ENCODE results near the gene GNPTG. TPM values are rescaled to one million over a fixed set of nuclear protein-coding genes. Genes with fewer than 3 reads are reported as not detected.

The GNPTG gene
- total RNA-seq, 1 donor from 2014 or later = 49.7 TPM

GRCh38 chr16:1398351-1398750 is 46.6 kb downstream of the GNPTG start:
- no peaks in the 10 kb centered on the region for H3K27me3 Mint-ChIP-seq
- no peak overlapping the region for H3K27ac Mint-ChIP-seq
- H3K36me3 Mint-ChIP-seq (ENCODE audit: insufficient read depth) = peaks cover 8% of the 10 kb centered on the region
- no peak for DNase-seq (ENCODE audit: low spot score, unreplicated experiment)
- TF ChIP-seq, protein P1, sequence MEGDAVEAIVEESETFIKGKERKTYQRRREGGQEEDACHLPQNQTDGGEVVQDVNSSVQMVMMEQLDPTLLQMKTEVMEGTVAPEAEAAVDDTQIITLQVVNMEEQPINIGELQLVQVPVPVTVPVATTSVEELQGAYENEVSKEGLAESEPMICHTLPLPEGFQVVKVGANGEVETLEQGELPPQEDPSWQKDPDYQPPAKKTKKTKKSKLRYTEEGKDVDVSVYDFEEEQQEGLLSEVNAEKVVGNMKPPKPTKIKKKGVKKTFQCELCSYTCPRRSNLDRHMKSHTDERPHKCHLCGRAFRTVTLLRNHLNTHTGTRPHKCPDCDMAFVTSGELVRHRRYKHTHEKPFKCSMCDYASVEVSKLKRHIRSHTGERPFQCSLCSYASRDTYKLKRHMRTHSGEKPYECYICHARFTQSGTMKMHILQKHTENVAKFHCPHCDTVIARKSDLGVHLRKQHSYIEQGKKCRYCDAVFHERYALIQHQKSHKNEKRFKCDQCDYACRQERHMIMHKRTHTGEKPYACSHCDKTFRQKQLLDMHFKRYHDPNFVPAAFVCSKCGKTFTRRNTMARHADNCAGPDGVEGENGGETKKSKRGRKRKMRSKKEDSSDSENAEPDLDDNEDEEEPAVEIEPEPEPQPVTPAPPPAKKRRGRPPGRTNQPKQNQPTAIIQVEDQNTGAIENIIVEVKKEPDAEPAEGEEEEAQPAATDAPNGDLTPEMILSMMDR (IDR thresholded peaks at IDR 0.05; ENCODE audit: unreplicated experiment) = no peak
- H3K9me3 Mint-ChIP-seq (ENCODE audit: low read depth) = no peaks in the 10 kb centered on the region
- H3K4me3 Mint-ChIP-seq (ENCODE audit: low read depth) = no peak overlapping the region
- no peaks in the 10 kb centered on the region for H3K4me1 Mint-ChIP-seq (ENCODE audit: low read depth)

DNA sequence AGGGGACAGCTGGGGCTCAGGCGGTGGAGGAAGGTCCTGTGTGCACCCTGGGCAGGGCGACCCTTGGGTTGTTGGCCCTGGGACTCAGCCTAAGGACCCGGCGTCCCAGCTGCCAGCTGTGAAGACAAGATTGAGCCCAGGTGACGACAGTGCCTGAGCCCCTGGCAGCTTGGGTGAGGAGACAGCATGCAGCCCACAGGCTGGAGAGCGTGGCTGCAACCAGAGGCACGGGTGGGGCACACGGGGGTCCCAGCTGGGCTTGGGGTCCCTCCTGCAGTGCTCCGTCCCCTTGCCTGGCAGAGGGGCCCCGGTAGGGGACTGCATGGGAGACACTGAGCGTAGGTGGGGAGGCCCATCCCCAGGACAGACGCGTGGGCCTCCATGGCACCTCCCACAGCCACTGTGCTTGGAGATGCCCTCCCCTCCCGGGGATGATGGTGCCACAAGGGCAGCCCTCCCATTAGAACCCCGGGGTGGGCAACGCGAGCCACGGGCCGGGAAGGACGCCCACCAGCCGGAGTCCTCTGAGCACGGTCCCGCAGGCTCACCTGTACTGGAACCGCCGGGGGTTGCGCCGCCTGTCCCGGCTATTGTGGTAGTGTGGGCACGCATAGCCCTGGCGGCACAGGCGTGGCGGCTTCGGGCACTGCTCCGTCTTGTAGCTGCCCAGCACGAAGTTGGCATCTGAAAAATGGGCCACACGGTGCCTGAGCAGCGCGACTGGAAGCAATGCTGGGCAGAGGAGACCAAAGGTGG is 47.3 kb downstream of the GNPTG start:
- TF ChIP-seq, protein P1 (IDR thresholded peaks at IDR 0.05; ENCODE audit: unreplicated experiment) = no peak
- Mint-ChIP-seq H3K4me3 (ENCODE audit: low read depth) (no peak overlapping the region), H3K27ac (no peak overlapping the region), H3K27me3 (no peaks in the 10 kb centered on the region), H3K36me3 (ENCODE audit: insufficient read depth) (peaks cover 10% of the 10 kb centered on the region), H3K9me3 (ENCODE audit: low read depth) (no peaks in the 10 kb centered on the region), H3K4me1 (ENCODE audit: low read depth) (no peaks in the 10 kb centered on the region)
- no peak for DNase-seq (ENCODE audit: low spot score, unreplicated experiment)

DNA sequence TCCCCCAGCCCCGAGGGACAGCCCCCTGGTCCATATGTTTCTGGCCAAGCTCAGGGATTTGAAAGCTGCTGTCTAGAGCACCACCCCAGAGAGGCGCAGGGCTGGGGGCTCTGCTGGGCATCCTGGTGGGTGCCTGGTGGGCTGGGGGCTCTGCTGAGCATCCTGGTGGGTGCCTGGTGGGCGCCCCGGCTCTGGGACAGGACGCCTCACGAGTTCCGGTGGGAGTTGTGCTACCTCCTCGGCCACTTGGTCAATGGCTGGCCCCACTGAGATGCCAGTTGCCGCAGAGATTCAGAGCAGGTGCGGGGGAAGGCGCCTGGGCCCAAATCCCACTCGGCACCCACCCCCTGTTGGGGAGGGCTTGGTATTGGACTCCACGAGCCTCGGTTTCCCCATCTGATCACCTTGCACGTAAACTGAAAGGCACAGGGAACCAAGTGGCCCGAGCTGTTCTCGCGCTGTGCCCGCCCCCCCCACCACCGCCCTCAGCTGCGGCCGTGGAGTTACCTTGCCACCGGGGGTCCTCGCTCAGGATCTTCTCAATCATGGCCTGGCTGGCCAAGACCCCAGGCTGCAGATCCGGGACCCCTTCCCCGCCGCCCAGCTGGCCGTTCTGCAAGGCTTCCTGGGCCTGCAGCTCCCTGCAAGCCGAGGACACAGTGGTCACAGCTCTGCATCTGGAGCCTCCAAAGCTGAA is 49.5 kb downstream of the GNPTG start:
- TF ChIP-seq, protein P1 (IDR thresholded peaks at IDR 0.05; ENCODE audit: unreplicated experiment) = no peak
- DNase-seq (ENCODE audit: low spot score, unreplicated experiment) = no peak
- H3K4me1 Mint-ChIP-seq (ENCODE audit: low read depth) = no peaks in the 10 kb centered on the region
- H3K9me3 Mint-ChIP-seq (ENCODE audit: low read depth) = no peaks in the 10 kb centered on the region
- peaks cover 10% of the 10 kb centered on the region for H3K36me3 Mint-ChIP-seq (ENCODE audit: insufficient read depth)
- no peak overlapping the region for H3K27ac Mint-ChIP-seq
- no peaks in the 10 kb centered on the region for H3K27me3 Mint-ChIP-seq
- no peak overlapping the region for H3K4me3 Mint-ChIP-seq (ENCODE audit: low read depth)

DNA sequence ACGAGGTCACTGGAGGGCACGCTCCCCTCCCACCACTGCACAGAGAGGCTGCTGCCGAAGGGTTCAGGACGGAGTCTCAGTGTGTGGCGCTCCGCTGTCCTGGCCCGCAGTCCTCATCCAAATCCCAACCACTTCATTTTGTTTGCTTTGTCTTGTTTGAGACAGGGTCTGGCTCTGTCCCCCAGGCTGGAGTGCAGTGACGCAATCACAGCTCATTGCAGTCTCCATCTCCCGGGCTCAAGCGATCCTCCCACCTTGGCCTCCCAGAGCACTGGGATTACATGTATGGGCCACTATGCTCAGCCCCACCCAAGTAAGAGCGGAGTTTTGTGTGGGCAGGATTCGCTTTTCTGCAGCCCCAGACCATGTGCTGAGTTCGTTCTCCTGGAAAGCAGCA is 50.0 kb downstream of the GNPTG start:
- Mint-ChIP-seq H3K27me3 (no peaks in the 10 kb centered on the region), H3K9me3 (ENCODE audit: low read depth) (no peaks in the 10 kb centered on the region), H3K36me3 (ENCODE audit: insufficient read depth) (peaks cover 8% of the 10 kb centered on the region), H3K4me1 (ENCODE audit: low read depth) (no peaks in the 10 kb centered on the region), H3K4me3 (ENCODE audit: low read depth) (no peak overlapping the region), H3K27ac (no peak overlapping the region)
- TF ChIP-seq, protein P1 (IDR thresholded peaks at IDR 0.05; ENCODE audit: unreplicated experiment) = no peak
- no peak for DNase-seq (ENCODE audit: low spot score, unreplicated experiment)

DNA sequence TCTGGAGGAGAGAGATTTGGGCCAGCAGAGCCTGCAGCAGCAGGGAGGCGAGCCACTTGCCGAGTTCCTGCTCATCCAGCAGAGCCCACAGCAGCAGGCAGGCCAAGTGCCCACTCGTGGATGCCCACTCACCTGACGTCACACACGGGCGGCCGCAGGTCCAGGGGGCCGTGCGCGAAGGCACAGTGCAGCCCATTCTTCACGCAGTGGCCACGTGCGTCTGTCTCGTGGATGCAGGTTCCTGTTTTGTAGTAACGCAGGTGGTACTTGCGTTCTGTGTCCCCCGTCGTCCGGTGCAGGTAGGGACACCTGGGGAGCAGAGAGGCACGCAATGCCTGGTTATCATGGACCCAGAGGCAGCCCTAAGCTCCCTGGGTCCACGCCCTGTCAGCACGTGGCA is 51.3 kb downstream of the GNPTG start:
- Mint-ChIP-seq H3K27ac (no peak overlapping the region), H3K27me3 (no peaks in the 10 kb centered on the region), H3K36me3 (ENCODE audit: insufficient read depth) (peaks cover 8% of the 10 kb centered on the region), H3K4me3 (ENCODE audit: low read depth) (no peak overlapping the region), H3K4me1 (ENCODE audit: low read depth) (no peaks in the 10 kb centered on the region), H3K9me3 (ENCODE audit: low read depth) (no peaks in the 10 kb centered on the region)
- DNase-seq (ENCODE audit: low spot score, unreplicated experiment) = no peak
- TF ChIP-seq, protein P1 (IDR thresholded peaks at IDR 0.05; ENCODE audit: unreplicated experiment) = no peak
